Stimulated activated CD4-positive, alpha-beta T cell treated with anti-CD3 and anti-CD28 coated beads, Interleukin-1b, Interleukin-23, amount 100 ng/mL, for 48 hours (primary cell): ENCODE data around the gene FAM83E.
A peak's percentile ranks its signal among the peaks of the same experiment; 100 is the strongest.
"Not testable (repeated sequence)": the region's sequence is repeated elsewhere in the genome, so short reads cannot be mapped to it uniquely, and the experiment has no call there.

Experiments
- DNase-seq: peaks from one replicate; pipeline ENCODE4 v3.0.0-alpha.2; 2020

Gene FAM83E

GRCh38 chr19:48614436-48615230 lies at the start of gene FAM83E:
FAM83E (minus strand) TSS chr19:48615076; CDS start chr19:48613372, 1,704 bp downstream.
- no peak for DNase-seq

GRCh38 chr19:48664476-48664875 lies 49.6 kb upstream of the FAM83E start:
- DNase-seq, result no peak

GRCh38 chr19:48663667-48664066 lies 48.8 kb upstream of the FAM83E start:
- DNase-seq, result no peak

GRCh38 chr19:48661711-48662090 lies 46.8 kb upstream of the FAM83E start:
- no peak for DNase-seq

DNA sequence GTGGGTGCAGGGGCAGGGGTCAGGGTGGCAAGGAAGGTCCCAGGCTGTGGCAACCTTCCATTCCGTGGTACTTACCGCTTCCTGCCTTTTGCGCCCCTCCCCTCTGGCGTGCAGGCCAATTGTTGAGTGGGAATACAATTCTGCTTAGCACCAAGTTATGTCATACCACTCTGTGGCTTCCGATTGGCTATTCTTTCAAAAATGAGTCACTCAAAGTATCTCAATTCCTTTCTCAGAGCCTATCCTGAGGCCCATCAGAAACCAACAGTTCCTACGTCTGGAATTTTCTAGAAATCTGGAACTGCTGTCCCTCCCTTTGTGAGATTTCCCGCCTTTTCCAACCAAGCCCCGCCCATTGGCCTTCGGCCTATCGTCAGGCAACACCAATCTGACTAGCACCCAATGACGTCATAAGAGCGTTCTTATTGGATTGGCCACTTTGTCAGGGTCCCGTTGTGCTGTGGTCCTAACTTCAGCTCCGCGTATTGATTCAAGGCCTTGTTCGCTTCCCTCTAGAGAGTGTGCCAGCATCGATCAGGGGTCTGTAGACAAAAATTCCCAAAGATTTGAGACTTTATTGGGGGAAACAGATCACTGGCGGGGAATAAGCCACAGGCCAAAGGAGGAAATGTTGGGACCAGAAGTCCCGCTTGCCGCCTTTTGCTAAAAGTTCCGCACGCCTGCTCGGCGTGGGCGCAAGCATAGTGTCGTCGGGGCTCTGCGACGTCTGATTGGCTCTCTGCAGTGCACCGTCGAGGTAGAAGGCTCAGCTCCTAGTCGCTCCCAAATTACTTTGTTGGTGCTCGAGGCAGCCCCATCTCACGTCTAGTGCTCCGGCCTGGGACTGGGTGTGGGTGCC lies 46.2 kb upstream of the FAM83E start:
- DNase-seq, result peak; percentile 84

- DNase-seq, result no peak
Measured at GRCh38 chr19:48659768-48660167, 44.9 kb upstream of the FAM83E start.

- no peak for DNase-seq
Measured at GRCh38 chr19:48658483-48658882, 43.6 kb upstream of the FAM83E start.

DNA sequence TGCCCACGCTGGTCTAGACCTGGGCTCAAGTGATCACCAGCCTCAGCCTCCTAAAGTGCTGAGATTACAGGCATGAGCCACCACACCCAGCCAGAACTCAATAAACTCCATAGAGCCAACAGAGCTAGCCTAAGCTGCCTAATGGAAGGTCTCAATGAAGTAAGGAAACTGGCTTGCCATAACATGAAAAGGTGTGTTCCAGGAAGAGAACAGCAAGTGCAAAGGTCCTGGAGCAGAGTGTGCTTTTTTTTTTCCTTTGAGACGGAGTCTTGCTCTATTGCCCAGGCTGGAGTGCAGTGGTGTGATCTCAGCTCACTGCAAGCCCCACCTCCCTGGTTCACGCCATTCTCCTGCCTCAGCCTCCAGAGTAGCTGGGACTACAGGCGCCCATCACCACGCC lies 43.0 kb upstream of the FAM83E start:
- not testable (repeated sequence) for DNase-seq

DNA sequence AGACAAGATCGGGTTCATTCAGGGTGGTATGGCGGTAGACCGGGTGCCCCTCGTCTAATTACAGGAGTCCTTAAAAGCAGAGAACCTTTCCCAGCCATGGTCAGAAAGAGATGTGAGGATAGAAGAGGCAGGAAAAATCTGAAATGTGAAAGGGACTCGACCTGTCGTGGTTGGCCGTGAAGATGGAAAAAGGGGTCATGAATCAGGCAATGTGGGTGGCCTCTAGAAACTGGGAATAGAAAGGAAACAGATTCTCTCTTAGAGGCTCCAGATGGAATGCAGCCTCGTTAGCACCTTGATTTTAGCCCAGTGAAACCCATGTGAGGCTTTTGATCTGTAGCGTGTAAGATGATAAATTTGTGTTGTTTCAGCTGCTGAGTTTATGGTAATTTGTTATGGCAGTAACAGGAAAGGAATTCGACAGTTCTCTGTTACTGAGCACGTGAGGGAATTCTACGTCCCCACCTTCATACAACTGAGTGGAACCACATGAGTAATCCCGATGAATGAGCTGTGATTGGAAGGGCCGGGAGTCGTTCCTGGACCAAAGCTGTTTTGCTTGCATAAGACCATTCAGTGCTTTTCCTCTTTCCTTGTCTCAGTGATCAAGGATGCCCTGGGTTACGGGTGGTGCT lies 42.1 kb upstream of the FAM83E start:
- DNase-seq, result no peak

DNA sequence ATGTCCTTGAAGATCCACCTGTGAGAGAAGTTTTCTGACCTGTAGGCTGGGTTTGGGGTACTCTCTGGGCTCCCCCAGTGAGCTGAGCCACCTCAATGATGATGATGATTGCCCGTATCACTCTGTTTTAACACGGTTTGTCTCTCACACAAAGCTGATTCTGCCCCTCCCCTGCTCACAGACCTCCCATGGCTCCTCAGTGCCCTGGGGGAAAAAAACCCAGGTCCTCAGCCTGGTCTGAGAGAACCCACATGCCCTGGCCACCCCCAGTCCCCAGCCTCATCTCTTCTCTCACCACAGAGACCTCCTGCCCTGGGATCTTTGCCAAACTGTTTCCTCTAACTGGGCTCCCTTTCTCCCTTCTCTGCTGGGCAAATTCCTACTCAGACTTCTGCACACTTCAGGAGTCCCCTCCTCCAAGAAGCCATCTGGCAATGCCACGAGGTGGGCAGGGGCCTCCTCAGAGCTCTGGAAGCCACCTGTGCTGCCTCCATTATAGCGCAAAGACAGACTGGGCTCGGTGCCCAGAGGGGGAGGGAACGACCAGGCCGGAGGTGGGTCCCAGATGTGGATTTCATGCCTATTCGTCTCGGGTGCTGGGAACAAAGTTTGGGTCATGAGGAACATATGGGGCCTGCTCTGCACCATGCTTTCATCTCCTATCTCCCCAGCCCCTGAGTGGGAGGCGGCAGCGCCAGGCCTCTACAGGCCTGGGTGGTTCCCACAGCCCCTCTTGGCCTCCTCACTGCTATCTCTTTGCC lies 39.6 kb upstream of the FAM83E start:
- no peak for DNase-seq

GRCh38 chr19:48651683-48652048 lies 36.8 kb upstream of the FAM83E start:
- no peak for DNase-seq

- no peak for DNase-seq
Measured at GRCh38 chr19:48650974-48651682, 36.3 kb upstream of the FAM83E start.

DNA sequence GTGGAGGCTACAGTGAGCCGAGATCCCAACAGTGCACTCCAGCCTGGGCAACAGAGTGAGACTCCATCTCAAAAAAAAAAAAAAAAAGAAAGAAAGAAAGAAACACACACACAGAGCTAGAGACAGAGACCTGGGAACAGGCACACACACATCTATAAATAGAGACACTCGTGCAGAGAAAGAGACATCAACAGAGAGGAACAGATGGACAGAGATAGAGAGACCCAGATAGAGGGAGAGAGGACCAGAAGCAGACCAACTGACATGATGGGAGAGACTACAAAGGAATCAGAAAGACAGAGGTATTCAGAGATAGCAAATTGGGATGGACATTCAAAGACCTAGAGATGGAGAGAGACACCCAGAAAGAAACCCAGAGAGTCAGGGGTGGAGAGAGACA lies 33.3 kb upstream of the FAM83E start:
- no peak for DNase-seq

DNA sequence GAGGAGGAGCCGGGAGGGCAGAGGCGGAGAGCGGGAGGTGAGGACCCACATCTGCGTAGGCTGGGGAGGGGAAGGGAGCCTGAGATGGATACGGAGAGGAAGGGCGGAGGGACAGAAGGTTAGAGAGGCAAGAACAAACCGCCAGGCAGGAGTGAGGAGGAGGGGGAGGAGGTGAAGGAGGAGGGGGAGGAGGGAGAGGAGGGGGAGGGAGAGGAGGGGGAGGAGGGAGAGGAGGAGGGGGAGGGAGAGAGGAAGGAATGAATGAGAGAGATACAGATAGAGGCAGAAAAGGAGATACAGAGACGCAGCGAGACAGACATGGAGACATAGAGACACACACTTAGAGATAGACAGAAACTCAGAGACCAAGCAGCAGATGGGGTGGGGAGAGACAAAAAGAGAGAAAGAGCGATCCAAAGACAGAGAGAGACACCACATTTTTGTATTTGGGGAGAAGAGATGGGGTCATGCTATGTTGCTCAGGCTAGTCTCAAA lies 31.9 kb upstream of the FAM83E start:
- DNase-seq, result no peak

GRCh38 chr19:48646001-48646721 lies 31.3 kb upstream of the FAM83E start, which contains the start of gene CA11:
CA11 (minus strand) TSS chr19:48646187; CDS start chr19:48645632, 555 bp downstream.
- peak; percentile 92 for DNase-seq

GRCh38 chr19:48645620-48646000 lies 30.7 kb upstream of the FAM83E start:
- no peak for DNase-seq

DNA sequence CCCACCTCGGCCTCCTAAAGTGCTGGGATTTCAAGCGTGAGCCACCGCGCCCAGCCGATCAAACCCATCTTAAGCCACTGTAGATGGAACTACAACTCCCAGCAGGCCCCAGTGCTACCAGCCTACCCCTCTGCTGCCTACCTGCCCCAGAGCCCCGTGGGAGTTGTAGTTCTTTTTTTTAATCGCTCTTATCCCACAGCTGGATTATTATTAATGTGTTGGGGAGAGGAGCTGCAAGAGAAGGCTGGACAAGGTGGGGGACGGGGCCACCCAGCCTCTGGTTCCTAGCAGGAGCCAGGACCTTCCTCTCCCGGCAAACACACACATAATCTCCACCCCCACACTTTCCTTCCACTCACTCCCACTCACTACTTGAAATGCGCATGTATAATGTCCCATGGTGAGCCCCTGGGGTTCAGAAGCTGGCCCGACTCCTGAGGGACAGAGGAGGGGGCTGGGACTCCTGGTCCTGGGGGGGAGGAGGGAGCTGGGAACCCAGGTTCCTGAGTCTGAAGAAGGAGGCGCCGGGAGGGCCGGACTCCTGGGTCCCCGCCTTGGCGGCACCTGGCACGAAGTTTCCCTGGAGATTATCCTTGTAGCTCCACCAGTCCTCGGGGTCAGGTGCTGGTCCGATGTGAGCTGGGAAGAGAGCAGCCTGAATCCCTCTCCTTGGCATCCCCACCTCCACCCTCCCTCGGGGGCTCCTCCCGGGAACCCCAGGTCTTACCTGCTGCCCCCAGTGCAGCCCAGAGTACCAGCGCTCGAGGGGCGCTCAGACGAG lies 30.2 kb upstream of the FAM83E start:
- DNase-seq, result peak; percentile 80

DNA sequence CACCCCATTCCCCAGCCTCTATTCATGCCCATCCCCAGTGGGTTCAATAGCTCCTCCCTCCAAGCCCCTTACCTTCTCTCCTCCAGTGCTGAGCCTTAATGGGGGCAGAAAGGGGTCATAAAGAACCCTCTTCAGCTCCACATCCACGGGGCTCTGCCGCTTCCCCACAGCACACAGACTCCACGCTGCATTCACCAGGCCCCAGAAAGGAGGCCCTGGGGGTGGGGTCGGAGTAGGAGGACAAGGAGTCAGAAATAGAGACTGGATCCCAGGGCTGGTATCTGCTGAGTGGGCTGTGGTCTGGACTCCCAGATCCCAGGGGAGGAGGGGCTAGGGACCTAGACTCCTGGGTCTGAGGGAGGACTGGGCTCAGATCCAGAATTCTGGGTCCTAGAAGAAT lies 29.5 kb upstream of the FAM83E start:
- DNase-seq, result no peak

- no peak for DNase-seq
Measured at GRCh38 chr19:48642862-48643261, 28.0 kb upstream of the FAM83E start.

- DNase-seq, result no peak
Measured at GRCh38 chr19:48641850-48642249, 27.0 kb upstream of the FAM83E start.
